B cell (primary cell): ENCODE measurements around the gene LAMA2.

Experiments
- EZH2 ChIP-seq: IDR thresholded peaks from 2 replicates; pipeline ENCODE4 v1.6.1; 2012; ENCODE audit warnings: borderline replicate concordance, low read depth, mild to moderate bottlenecking, moderate library complexity, low read length; ENCODE audit not compliant: insufficient read depth, poor library complexity, severe bottlenecking
- TF ChIP-seq, protein P1 (sequence below): fragments of 200-600 bp; IDR thresholded peaks from one replicate; pipeline ENCODE4 v1.8.0; 2022; ENCODE audit warnings: antibody characterized with exemption, mild to moderate bottlenecking

GRCh38 chr6:128882991-128883611 lies at the start of gene LAMA2:
- TF ChIP-seq, protein P1, sequence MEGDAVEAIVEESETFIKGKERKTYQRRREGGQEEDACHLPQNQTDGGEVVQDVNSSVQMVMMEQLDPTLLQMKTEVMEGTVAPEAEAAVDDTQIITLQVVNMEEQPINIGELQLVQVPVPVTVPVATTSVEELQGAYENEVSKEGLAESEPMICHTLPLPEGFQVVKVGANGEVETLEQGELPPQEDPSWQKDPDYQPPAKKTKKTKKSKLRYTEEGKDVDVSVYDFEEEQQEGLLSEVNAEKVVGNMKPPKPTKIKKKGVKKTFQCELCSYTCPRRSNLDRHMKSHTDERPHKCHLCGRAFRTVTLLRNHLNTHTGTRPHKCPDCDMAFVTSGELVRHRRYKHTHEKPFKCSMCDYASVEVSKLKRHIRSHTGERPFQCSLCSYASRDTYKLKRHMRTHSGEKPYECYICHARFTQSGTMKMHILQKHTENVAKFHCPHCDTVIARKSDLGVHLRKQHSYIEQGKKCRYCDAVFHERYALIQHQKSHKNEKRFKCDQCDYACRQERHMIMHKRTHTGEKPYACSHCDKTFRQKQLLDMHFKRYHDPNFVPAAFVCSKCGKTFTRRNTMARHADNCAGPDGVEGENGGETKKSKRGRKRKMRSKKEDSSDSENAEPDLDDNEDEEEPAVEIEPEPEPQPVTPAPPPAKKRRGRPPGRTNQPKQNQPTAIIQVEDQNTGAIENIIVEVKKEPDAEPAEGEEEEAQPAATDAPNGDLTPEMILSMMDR, result no peak
- TF ChIP-seq EZH2, result no peak
